Adrenal gland (tissue), 5 donors: ENCODE data around the gene MPP3.

Experiments used
- POLR2A ChIP-seq, 2 donors: fragments of 450-650 bp; IDR thresholded peaks; one replicate each; pipeline ENCODE4 v1.6.1; 2017; ENCODE audit warnings: antibody characterized with exemption in 2 of 2, mild to moderate bottlenecking in 2 of 2, moderate library complexity in 1 of 2
- TF ChIP-seq, protein P1 (sequence below), 6 experiments: fragments of 450-650 bp in 4 of 6; fragments of 200-600 bp in 2 of 6; sonication (generic) in 1 of 6; IDR thresholded peaks; 1 replicate in 5 of 6; 2 replicates in 1 of 6; pipeline versions ENCODE4 v1.5.1 to v1.8.0; 2016 to 2021; ENCODE audit warnings: antibody characterized with exemption in 6 of 6, mild to moderate bottlenecking in 2 of 6, moderate library complexity in 1 of 6
- donor health status: DM: no; HTN: no; CAD: no.

DNA sequence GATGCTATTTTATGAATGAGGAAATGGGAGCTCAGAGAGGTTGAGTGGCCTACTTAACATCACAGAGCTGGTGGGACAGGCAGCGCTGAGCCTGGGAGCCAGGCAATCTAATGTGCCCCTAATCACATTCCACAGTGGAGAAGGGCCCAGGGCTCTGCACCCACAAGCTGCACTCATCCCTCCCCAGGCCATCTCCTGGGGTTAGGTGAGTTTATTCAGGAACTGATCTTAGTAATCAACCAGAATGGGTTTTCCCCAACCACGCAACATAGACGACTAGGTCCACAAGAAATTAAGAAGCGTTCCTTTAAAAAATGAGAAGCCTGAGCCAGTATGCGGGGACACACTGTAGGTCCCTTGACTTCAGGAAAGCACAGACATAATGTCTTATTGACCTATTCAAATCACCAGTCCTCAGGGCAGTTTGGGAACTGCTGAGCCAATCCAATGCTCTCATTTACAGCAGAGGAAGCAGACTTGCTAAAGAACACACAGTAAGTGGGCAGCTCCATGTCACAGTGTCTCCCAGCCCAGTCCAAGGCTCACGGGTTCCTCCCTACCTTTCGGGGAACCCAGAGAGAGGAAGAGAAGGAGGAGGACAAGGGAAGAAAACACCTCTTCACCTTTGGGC lies 2.3 kb downstream of the MPP3 start:
- TF ChIP-seq, protein P1, sequence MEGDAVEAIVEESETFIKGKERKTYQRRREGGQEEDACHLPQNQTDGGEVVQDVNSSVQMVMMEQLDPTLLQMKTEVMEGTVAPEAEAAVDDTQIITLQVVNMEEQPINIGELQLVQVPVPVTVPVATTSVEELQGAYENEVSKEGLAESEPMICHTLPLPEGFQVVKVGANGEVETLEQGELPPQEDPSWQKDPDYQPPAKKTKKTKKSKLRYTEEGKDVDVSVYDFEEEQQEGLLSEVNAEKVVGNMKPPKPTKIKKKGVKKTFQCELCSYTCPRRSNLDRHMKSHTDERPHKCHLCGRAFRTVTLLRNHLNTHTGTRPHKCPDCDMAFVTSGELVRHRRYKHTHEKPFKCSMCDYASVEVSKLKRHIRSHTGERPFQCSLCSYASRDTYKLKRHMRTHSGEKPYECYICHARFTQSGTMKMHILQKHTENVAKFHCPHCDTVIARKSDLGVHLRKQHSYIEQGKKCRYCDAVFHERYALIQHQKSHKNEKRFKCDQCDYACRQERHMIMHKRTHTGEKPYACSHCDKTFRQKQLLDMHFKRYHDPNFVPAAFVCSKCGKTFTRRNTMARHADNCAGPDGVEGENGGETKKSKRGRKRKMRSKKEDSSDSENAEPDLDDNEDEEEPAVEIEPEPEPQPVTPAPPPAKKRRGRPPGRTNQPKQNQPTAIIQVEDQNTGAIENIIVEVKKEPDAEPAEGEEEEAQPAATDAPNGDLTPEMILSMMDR (IDR thresholded peaks at IDR 0.05) = no peak
- no peak for TF ChIP-seq POLR2A (IDR thresholded peaks at IDR 0.05)
